Measurements from ENCODE around the gene DCUN1D2.

Gene DCUN1D2

DNA sequence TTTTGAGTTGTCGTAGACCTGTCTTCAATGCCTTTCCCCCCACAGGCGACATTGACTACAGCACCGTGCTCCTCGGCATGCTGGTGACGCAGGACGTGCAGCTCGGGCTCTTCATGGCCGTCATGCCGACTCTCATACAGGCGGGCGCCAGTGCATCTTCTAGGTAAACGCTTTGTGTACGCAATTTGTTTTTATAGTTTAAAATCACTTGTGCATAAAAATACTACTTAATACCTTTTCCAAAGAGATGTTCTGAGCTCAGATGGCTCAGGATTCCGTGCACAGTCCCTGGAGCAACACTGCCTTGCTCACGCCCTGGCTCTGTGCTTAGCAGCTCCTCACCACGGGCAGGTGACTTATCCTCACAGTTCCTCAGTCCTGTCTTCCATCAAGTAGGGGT lies 30.1 kb upstream of the DCUN1D2 start:
- TF ChIP-seq TAF1 (IDR thresholded peaks at IDR 0.05; ENCODE audit: low read depth, low read length) (no peak), SPI1 (IDR thresholded peaks at IDR 0.05; ENCODE audit: low read depth, low read length) (no peak), POLR2A (IDR thresholded peaks at IDR 0.05; ENCODE audit: low read depth, low read length) (no peak), PAX5 (IDR thresholded peaks at IDR 0.05; ENCODE audit: insufficient read depth, low read length, severe bottlenecking) (no peak), POLR2AphosphoS5 (IDR thresholded peaks at IDR 0.05; ENCODE audit: low read depth, low read length) (no peak), POU2F2 (IDR thresholded peaks at IDR 0.05; ENCODE audit: low read depth, low read length) (no peak)
- FAIRE-seq (no peak), DNase-seq (ENCODE audit: insufficient read length, low spot score) (no peak)

- no peak for TF ChIP-seq SPI1 (IDR thresholded peaks at IDR 0.05; ENCODE audit: low read depth, low read length)
- no peak for TF ChIP-seq TAF1 (IDR thresholded peaks at IDR 0.05; ENCODE audit: low read depth, low read length)
- TF ChIP-seq POLR2AphosphoS5 (IDR thresholded peaks at IDR 0.05; ENCODE audit: low read depth, low read length), result no peak
- TF ChIP-seq POU2F2 (IDR thresholded peaks at IDR 0.05; ENCODE audit: low read depth, low read length), result no peak
- TF ChIP-seq PAX5 (IDR thresholded peaks at IDR 0.05; ENCODE audit: insufficient read depth, low read length, severe bottlenecking), result no peak
- TF ChIP-seq POLR2A (IDR thresholded peaks at IDR 0.05; ENCODE audit: low read depth, low read length), result no peak
- FAIRE-seq (no peak), DNase-seq (ENCODE audit: insufficient read length, low spot score) (no peak)
Observed at GRCh38 chr13:113519556-113519955, 29.0 kb upstream of the DCUN1D2 start.

DNA sequence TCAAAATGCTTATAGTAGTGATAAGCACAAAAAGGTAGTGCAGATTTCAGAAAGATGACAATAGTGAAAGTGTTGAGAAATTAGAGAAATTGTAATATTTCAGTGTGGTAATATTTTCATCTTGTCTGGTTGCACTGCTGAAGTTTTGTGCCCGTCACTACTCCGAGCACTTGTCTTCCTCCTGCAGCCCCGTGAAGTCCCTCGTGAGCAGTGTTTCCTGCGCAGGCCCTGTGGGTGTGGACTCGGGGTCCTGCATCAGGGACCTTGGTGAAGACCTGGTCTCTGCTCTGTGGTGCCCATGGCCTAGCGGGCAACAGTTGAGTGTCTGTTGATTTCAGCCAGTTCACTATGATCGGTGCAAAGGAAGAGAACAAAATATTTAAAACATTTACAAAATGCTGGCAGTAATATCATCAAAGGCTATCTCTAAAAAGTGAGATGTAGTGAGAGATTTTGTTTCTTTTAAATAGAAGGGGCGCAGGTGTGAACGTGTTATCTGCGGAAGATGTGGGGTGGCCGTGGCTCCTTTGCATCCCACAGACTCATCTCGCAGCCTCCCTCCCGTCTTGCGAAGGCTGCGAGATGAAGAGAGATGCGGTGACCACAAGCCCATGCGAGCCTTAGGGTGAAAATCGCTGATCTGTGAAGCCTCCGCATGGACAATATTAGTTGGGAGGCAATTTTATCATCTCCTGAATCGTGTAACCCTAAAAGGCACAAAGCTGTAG lies 27.7 kb upstream of the DCUN1D2 start:
- TF ChIP-seq PAX5 (IDR thresholded peaks at IDR 0.05; ENCODE audit: insufficient read depth, low read length, severe bottlenecking) (no peak), TAF1 (IDR thresholded peaks at IDR 0.05; ENCODE audit: low read depth, low read length) (no peak), POU2F2 (IDR thresholded peaks at IDR 0.05; ENCODE audit: low read depth, low read length) (no peak), POLR2AphosphoS5 (IDR thresholded peaks at IDR 0.05; ENCODE audit: low read depth, low read length) (no peak), SPI1 (IDR thresholded peaks at IDR 0.05; ENCODE audit: low read depth, low read length) (no peak), POLR2A (IDR thresholded peaks at IDR 0.05; ENCODE audit: low read depth, low read length) (no peak)
- FAIRE-seq (no peak), DNase-seq (ENCODE audit: insufficient read length, low spot score) (no peak)

- DNase-seq (ENCODE audit: insufficient read length, low spot score) (no peak), FAIRE-seq (no peak)
- no peak for TF ChIP-seq POU2F2 (IDR thresholded peaks at IDR 0.05; ENCODE audit: low read depth, low read length)
- no peak for TF ChIP-seq SPI1 (IDR thresholded peaks at IDR 0.05; ENCODE audit: low read depth, low read length)
- TF ChIP-seq PAX5 (IDR thresholded peaks at IDR 0.05; ENCODE audit: insufficient read depth, low read length, severe bottlenecking), result no peak
- TF ChIP-seq TAF1 (IDR thresholded peaks at IDR 0.05; ENCODE audit: low read depth, low read length), result no peak
- no peak for TF ChIP-seq POLR2A (IDR thresholded peaks at IDR 0.05; ENCODE audit: low read depth, low read length)
- no peak for TF ChIP-seq POLR2AphosphoS5 (IDR thresholded peaks at IDR 0.05; ENCODE audit: low read depth, low read length)
Observed at GRCh38 chr13:113514847-113515246, 24.3 kb upstream of the DCUN1D2 start.

DNA sequence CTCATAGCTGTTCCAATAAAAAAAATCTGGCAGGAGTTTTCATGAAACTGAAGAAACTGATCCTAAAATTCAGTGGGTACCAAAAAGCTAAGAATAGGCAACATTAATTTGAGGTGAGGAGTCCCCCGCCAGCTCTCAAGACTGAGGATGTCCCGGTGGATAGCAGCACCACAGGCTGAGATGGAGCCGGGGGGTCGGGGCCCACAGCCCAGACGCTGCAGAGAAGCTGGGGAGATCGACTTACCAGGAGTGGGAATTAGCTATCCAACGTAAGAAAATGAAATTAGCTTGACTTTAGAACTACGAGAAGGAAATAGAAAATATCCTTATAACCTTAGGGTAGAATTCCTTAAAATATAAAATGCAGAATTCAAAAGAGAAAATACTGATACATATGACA lies 23.2 kb upstream of the DCUN1D2 start:
- DNase-seq (ENCODE audit: insufficient read length, low spot score) (no peak), FAIRE-seq (no peak)
- no peak for TF ChIP-seq POLR2AphosphoS5 (IDR thresholded peaks at IDR 0.05; ENCODE audit: low read depth, low read length)
- TF ChIP-seq PAX5 (IDR thresholded peaks at IDR 0.05; ENCODE audit: insufficient read depth, low read length, severe bottlenecking), result no peak
- TF ChIP-seq POLR2A (IDR thresholded peaks at IDR 0.05; ENCODE audit: low read depth, low read length), result no peak
- no peak for TF ChIP-seq SPI1 (IDR thresholded peaks at IDR 0.05; ENCODE audit: low read depth, low read length)
- no peak for TF ChIP-seq POU2F2 (IDR thresholded peaks at IDR 0.05; ENCODE audit: low read depth, low read length)
- no peak for TF ChIP-seq TAF1 (IDR thresholded peaks at IDR 0.05; ENCODE audit: low read depth, low read length)

DNA sequence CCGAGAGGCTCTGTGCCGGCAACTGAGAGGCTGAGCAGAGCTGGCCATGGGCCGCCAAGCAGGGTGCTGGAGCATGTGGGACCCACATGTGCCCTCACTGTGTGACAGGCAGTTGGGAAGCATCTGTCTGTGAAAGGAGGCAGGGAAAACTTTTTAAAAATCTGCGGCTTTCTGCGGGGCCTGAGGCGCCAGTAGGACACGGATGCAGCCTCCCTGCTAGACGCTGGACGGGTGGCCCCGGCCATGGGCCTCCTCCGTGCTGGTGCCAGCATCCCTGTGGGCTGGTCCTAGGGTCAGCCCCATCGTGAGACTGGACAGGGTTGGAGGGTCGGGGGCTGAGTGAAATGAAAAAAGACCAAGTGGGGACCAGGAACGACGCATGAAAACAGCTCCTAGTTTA lies 20.9 kb upstream of the DCUN1D2 start:
- FAIRE-seq (no peak), DNase-seq (ENCODE audit: insufficient read length, low spot score) (no peak)
- TF ChIP-seq POU2F2 (IDR thresholded peaks at IDR 0.05; ENCODE audit: low read depth, low read length), result no peak
- no peak for TF ChIP-seq SPI1 (IDR thresholded peaks at IDR 0.05; ENCODE audit: low read depth, low read length)
- TF ChIP-seq PAX5 (IDR thresholded peaks at IDR 0.05; ENCODE audit: insufficient read depth, low read length, severe bottlenecking), result no peak
- no peak for TF ChIP-seq POLR2AphosphoS5 (IDR thresholded peaks at IDR 0.05; ENCODE audit: low read depth, low read length)
- TF ChIP-seq TAF1 (IDR thresholded peaks at IDR 0.05; ENCODE audit: low read depth, low read length), result no peak
- TF ChIP-seq POLR2A (IDR thresholded peaks at IDR 0.05; ENCODE audit: low read depth, low read length), result no peak

GRCh38 chr13:113510871-113511270 lies 20.4 kb upstream of the DCUN1D2 start:
- FAIRE-seq (no peak), DNase-seq (ENCODE audit: insufficient read length, low spot score) (no peak)
- TF ChIP-seq POLR2AphosphoS5 (IDR thresholded peaks at IDR 0.05; ENCODE audit: low read depth, low read length) (no peak), POU2F2 (IDR thresholded peaks at IDR 0.05; ENCODE audit: low read depth, low read length) (no peak), SPI1 (IDR thresholded peaks at IDR 0.05; ENCODE audit: low read depth, low read length) (no peak), PAX5 (IDR thresholded peaks at IDR 0.05; ENCODE audit: insufficient read depth, low read length, severe bottlenecking) (no peak), TAF1 (IDR thresholded peaks at IDR 0.05; ENCODE audit: low read depth, low read length) (no peak), POLR2A (IDR thresholded peaks at IDR 0.05; ENCODE audit: low read depth, low read length) (no peak)

GRCh38 chr13:113509989-113510388 lies 19.5 kb upstream of the DCUN1D2 start:
- DNase-seq (ENCODE audit: insufficient read length, low spot score) (no peak), FAIRE-seq (no peak)
- TF ChIP-seq POU2F2 (IDR thresholded peaks at IDR 0.05; ENCODE audit: low read depth, low read length), result no peak
- TF ChIP-seq SPI1 (IDR thresholded peaks at IDR 0.05; ENCODE audit: low read depth, low read length), result no peak
- TF ChIP-seq POLR2A (IDR thresholded peaks at IDR 0.05; ENCODE audit: low read depth, low read length), result no peak
- no peak for TF ChIP-seq TAF1 (IDR thresholded peaks at IDR 0.05; ENCODE audit: low read depth, low read length)
- no peak for TF ChIP-seq PAX5 (IDR thresholded peaks at IDR 0.05; ENCODE audit: insufficient read depth, low read length, severe bottlenecking)

- FAIRE-seq (no peak), DNase-seq (ENCODE audit: insufficient read length, low spot score) (no peak)
- TF ChIP-seq SPI1 (IDR thresholded peaks at IDR 0.05; ENCODE audit: low read depth, low read length), result no peak
- TF ChIP-seq POLR2A (IDR thresholded peaks at IDR 0.05; ENCODE audit: low read depth, low read length), result no peak
- TF ChIP-seq PAX5 (IDR thresholded peaks at IDR 0.05; ENCODE audit: insufficient read depth, low read length, severe bottlenecking), result no peak
Observed at GRCh38 chr13:113508521-113509254, 18.2 kb upstream of the DCUN1D2 start.
